ENCODE results near the gene LIMK1.

- TF ChIP-seq, protein P1, sequence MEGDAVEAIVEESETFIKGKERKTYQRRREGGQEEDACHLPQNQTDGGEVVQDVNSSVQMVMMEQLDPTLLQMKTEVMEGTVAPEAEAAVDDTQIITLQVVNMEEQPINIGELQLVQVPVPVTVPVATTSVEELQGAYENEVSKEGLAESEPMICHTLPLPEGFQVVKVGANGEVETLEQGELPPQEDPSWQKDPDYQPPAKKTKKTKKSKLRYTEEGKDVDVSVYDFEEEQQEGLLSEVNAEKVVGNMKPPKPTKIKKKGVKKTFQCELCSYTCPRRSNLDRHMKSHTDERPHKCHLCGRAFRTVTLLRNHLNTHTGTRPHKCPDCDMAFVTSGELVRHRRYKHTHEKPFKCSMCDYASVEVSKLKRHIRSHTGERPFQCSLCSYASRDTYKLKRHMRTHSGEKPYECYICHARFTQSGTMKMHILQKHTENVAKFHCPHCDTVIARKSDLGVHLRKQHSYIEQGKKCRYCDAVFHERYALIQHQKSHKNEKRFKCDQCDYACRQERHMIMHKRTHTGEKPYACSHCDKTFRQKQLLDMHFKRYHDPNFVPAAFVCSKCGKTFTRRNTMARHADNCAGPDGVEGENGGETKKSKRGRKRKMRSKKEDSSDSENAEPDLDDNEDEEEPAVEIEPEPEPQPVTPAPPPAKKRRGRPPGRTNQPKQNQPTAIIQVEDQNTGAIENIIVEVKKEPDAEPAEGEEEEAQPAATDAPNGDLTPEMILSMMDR (IDR thresholded peaks at IDR 0.05): no peak
- no peak for TF ChIP-seq POLR2A (IDR thresholded peaks at IDR 0.05)
Observed at GRCh38 chr7:74097937-74098614, 14.5 kb downstream of the LIMK1 start.
